ENCODE results near the gene WASL.

GRCh38 chr7:123746931-123747488 lies 1.8 kb downstream of the WASL start:
- no peak for TF ChIP-seq POLR2A (IDR thresholded peaks at IDR 0.05)
- TF ChIP-seq, protein P1, sequence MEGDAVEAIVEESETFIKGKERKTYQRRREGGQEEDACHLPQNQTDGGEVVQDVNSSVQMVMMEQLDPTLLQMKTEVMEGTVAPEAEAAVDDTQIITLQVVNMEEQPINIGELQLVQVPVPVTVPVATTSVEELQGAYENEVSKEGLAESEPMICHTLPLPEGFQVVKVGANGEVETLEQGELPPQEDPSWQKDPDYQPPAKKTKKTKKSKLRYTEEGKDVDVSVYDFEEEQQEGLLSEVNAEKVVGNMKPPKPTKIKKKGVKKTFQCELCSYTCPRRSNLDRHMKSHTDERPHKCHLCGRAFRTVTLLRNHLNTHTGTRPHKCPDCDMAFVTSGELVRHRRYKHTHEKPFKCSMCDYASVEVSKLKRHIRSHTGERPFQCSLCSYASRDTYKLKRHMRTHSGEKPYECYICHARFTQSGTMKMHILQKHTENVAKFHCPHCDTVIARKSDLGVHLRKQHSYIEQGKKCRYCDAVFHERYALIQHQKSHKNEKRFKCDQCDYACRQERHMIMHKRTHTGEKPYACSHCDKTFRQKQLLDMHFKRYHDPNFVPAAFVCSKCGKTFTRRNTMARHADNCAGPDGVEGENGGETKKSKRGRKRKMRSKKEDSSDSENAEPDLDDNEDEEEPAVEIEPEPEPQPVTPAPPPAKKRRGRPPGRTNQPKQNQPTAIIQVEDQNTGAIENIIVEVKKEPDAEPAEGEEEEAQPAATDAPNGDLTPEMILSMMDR (IDR thresholded peaks at IDR 0.05) = no peak

All from uterus (tissue), 2 donors.